Activated T-cell treated with anti-CD3 and anti-CD28 coated beads, Interleukin-2, amount 50 U/mL, for 1 hour (primary cell): ENCODE measurements around the gene ALKBH3.

Experiments
- DNase-seq: peaks from one replicate; pipeline ENCODE4 v3.0.0-alpha.2; 2020

The ALKBH3 gene

GRCh38 chr11:43969543-43969942 lies 88.9 kb downstream of the ALKBH3 start:
- DNase-seq: no peak
